Measurements from ENCODE around the gene CTU1. TPM values are rescaled to one million over a fixed set of nuclear protein-coding genes. Genes with fewer than 3 reads are reported as not detected.

Gene CTU1
- total RNA-seq, 2 donors from 2014 or later = 6.0 to 32.3 TPM

DNA sequence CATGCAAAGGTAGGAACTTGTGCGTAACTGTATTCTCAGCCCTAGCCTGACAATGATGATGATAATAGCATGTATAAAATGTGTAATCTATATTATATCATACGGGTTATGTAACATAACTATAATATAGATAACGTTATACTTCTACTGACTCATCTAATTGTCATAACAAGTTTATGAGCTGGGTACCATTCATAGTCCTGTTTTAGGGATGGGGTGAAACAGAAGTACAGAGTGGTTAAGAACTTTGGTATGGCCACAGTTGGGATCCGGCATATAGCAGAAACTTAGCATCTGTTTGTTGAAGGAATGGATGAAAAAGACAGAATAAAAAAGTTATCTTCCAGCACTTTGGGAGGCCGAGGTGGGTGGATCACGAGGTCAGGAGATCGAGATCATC is 5.2 kb downstream of the CTU1 start:
- TF ChIP-seq, protein P1, sequence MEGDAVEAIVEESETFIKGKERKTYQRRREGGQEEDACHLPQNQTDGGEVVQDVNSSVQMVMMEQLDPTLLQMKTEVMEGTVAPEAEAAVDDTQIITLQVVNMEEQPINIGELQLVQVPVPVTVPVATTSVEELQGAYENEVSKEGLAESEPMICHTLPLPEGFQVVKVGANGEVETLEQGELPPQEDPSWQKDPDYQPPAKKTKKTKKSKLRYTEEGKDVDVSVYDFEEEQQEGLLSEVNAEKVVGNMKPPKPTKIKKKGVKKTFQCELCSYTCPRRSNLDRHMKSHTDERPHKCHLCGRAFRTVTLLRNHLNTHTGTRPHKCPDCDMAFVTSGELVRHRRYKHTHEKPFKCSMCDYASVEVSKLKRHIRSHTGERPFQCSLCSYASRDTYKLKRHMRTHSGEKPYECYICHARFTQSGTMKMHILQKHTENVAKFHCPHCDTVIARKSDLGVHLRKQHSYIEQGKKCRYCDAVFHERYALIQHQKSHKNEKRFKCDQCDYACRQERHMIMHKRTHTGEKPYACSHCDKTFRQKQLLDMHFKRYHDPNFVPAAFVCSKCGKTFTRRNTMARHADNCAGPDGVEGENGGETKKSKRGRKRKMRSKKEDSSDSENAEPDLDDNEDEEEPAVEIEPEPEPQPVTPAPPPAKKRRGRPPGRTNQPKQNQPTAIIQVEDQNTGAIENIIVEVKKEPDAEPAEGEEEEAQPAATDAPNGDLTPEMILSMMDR (IDR thresholded peaks at IDR 0.05) = no peak
- no peak for TF ChIP-seq POLR2A (IDR thresholded peaks at IDR 0.05)
- peaks cover 0 to 2% of the 10 kb centered on the region in 2 donors for H3K36me3 ChIP-seq (replicated peaks in 1 of 2; ENCODE audit: insufficient read depth in 1 of 2, low read depth in 2 of 2)
- H3K4me1 ChIP-seq = peaks cover 34% of the 10 kb centered on the region
- no peak overlapping the region for H3K27ac ChIP-seq
- H3K27me3 ChIP-seq = no peaks in the 10 kb centered on the region
- DNase-seq (no peak), ATAC-seq (no peak)
- 87 to 93% methylated on average over 7 of the region's 7 CpGs for WGBS, 2 donors
- intact Hi-C loops (cut with DNase I) = loop anchor here (10.0 kb wide), 1 partner anchor 298 kb away; no protein-coding TSS in a partner anchor
- no peaks in the 10 kb centered on the region for H3K9me3 ChIP-seq
- no peak overlapping the region for H3K4me3 ChIP-seq

DNA sequence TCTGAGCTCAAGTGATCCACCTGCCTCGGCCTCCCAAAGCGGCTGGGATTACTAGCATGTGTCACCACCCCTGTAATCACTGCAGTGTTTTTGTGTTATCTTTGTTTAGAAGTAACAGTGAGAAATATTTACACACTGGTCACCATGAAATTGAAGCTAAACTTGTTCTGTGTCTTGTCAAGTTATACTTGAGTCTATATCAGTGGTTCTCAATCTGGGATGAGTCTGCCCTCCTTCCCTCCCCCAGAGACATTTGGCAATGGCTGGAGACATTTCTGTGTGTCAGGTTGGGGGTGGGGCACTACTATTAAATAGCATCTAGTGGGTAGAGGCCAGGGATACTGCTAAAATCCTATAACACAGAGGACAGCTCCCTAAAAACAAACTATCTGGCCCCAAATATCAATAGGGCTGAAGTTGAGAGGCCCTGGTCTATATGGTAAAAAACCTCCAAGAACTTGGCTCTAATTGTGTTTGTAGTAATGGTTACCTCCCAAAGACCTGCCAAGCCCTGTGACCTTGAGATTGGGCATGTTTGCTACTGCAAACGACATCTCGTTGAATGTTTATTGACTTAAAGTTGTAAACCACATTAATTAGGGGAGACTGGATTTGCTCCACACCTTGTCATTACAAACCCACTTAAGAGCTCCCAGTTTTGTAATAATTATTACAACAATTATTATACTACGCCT is 6.9 kb downstream of the CTU1 start:
- intact Hi-C loops (cut with DNase I) = loop anchor here (10.0 kb wide), 1 partner anchor 297 kb away; no protein-coding TSS in a partner anchor
- H3K27ac ChIP-seq = peak overlapping the region in 3 of 4 donors; percentile 2 to 31 (median 5)
- H3K4me1 ChIP-seq = peaks cover 21% of the 10 kb centered on the region
- no peak overlapping the region for H3K4me3 ChIP-seq
- H3K36me3 ChIP-seq (replicated peaks in 1 of 2; ENCODE audit: insufficient read depth in 1 of 2, low read depth in 2 of 2) = peaks cover 0 to 2% of the 10 kb centered on the region in 2 donors
- peak in 1 of 4 donors; percentile 54 for DNase-seq
- no peaks in the 10 kb centered on the region for H3K9me3 ChIP-seq
- ATAC-seq = no peak
- 24 to 25% methylated on average over 5 of the region's 5 CpGs for WGBS, 2 donors
- no peaks in the 10 kb centered on the region for H3K27me3 ChIP-seq
- no peak for TF ChIP-seq POLR2A (IDR thresholded peaks at IDR 0.05)
- TF ChIP-seq, protein P1 (IDR thresholded peaks at IDR 0.05) = no peak

DNA sequence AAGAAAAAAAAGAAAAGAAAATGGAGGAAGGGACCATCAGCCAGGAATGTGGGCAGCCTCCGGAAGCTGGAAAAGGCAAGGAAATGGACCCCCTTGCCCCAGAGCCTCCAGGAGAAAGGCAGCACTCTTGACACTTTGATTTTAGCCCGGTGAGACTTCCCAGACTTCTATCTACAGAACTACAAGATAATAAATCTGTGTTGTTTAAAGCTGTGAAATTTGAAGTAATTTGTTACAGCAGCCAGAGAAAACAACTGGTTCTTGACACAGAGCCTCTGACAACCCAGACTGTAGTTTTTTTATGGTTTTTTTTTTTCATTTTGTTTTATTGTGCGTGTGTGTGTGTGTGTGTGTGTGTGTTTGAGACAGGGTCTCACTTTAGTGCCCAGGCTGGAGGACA is 7.6 kb downstream of the CTU1 start:
- H3K36me3 ChIP-seq (replicated peaks in 1 of 2; ENCODE audit: insufficient read depth in 1 of 2, low read depth in 2 of 2) = peaks cover 0 to 2% of the 10 kb centered on the region in 2 donors
- H3K27me3 ChIP-seq = no peaks in the 10 kb centered on the region
- DNase-seq (no peak), ATAC-seq (no peak)
- TF ChIP-seq, protein P1 (IDR thresholded peaks at IDR 0.05) = no peak
- no peak for TF ChIP-seq POLR2A (IDR thresholded peaks at IDR 0.05)
- no peak overlapping the region for H3K27ac ChIP-seq
- no peaks in the 10 kb centered on the region for H3K9me3 ChIP-seq
- intact Hi-C loops (cut with DNase I) = loop anchor here (10.0 kb wide), 1 partner anchor 296 kb away; no protein-coding TSS in a partner anchor
- peaks cover 21% of the 10 kb centered on the region for H3K4me1 ChIP-seq
- H3K4me3 ChIP-seq = no peak overlapping the region
- 50 to 57% methylated on average over 3 of the region's 3 CpGs for WGBS, 2 donors

DNA sequence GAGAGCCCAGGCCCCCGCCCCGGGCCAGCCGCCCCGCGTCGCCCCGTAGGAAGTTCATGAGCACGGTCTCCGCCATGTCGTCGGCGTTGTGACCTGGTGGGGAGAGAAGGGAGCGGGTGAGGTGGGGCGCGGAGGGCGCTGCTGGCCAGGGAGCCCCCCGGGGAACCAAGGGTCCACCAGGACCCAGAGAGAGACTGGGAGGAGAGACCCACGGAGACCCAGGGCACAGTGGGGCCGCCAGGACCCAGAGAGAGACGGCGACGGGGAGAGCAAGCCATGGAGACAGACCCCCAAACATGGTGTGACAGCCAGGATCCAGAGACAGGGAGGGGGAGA is 9.2 kb downstream of the CTU1 start:
- intact Hi-C loops (cut with DNase I) = loop anchor here (5.0 to 10.0 kb wide), 2 partner anchors 77 to 164 kb away; no protein-coding TSS in a partner anchor
- Histone ChIP-seq H3K27ac (no peak overlapping the region), H3K4me1 (peaks cover 26% of the 10 kb centered on the region), H3K27me3 (no peaks in the 10 kb centered on the region), H3K36me3 (replicated peaks in 1 of 2; ENCODE audit: insufficient read depth in 1 of 2, low read depth in 2 of 2) (peaks cover 0 to 2% of the 10 kb centered on the region in 2 donors), H3K4me3 (no peak overlapping the region), H3K9me3 (no peaks in the 10 kb centered on the region)
- ATAC-seq (no peak), DNase-seq (no peak)
- WGBS, 2 donors = 86 to 87% methylated on average over 16 to 20 of the region's 22 CpGs
- TF ChIP-seq, protein P1 (IDR thresholded peaks at IDR 0.05) = no peak
- TF ChIP-seq POLR2A (IDR thresholded peaks at IDR 0.05) = no peak

Measured in body of pancreas (tissue), 4 donors.